Lung (tissue), 12 donors: ENCODE measurements around the gene CELF2. TPM values are rescaled to one million over a fixed set of nuclear protein-coding genes. Genes with fewer than 3 reads are reported as not detected.

Experiments
- ATAC-seq: fragments of 200-7000 bp; cut with Tn5 transposase; one replicate; pipeline ENCODE4 v1.9.1; 2020; ENCODE audit warnings: moderate number of reproducible peaks; ENCODE audit not compliant: insufficient read depth, low FRiP score
- DNase-seq, 3 donors: peaks; one replicate each; pipeline ENCODE4 v3.0.0-alpha.2; 2013 to 2017
- H3K27ac ChIP-seq, 2 donors: one replicate each; pipeline ENCODE4 v1.5.1; 2013; ENCODE audit warnings: mild to moderate bottlenecking in 2 of 2, moderate library complexity in 2 of 2, control low read depth in 1 of 2, inconsistent platforms in 1 of 2, low read depth in 1 of 2, low read length in 1 of 2
- H3K27me3 ChIP-seq, 3 donors: one replicate each; pipeline ENCODE4 v1.5.1; 2013; ENCODE audit warnings: low read length in 2 of 3; ENCODE audit not compliant: control insufficient read depth in 3 of 3, insufficient read depth in 3 of 3
- H3K36me3 ChIP-seq, 4 donors: one replicate each; pipeline ENCODE4 v1.5.1; 2013; ENCODE audit warnings: low read length in 4 of 4, mild to moderate bottlenecking in 1 of 4, moderate library complexity in 1 of 4; ENCODE audit not compliant: control insufficient read depth in 4 of 4, insufficient read depth in 4 of 4
- H3K4me1 ChIP-seq, 5 donors: one replicate each; pipeline ENCODE4 v1.5.1; 2013; ENCODE audit warnings: low read length in 5 of 5, mild to moderate bottlenecking in 2 of 5, moderate library complexity in 1 of 5; ENCODE audit not compliant: control insufficient read depth in 5 of 5, insufficient read depth in 5 of 5
- H3K4me3 ChIP-seq: one replicate; pipeline ENCODE4 v1.5.1; 2013; ENCODE audit warnings: mild to moderate bottlenecking, control low read depth, moderate library complexity
- H3K9ac ChIP-seq, 2 donors: one replicate each; pipeline ENCODE4 v1.5.1; 2013; ENCODE audit warnings: low read length in 2 of 2, control low read depth in 1 of 2; ENCODE audit not compliant: insufficient read depth in 1 of 2
- H3K9me3 ChIP-seq, 4 donors: one replicate each; pipeline ENCODE4 v1.5.1; 2013; ENCODE audit warnings: low read length in 3 of 4, mild to moderate bottlenecking in 1 of 4, moderate library complexity in 1 of 4; ENCODE audit not compliant: control insufficient read depth in 4 of 4, insufficient read depth in 3 of 4
- WGBS, 2 donors: extraction: QIAGEN DNeasy Blood & Tissue Kit; methylation state at CpG; one replicate each; pipeline ENCODE4 v1.1.7; 2013; 5-methylcytosine and 5-hydroxymethylcytosine counted together
- polyA plus RNA-seq, 2 donors: library from polyadenylated mRNA; stranded (reverse); fragments of 200-250 nt; gene quantifications; one replicate each; pipeline ENCODE4 v1.2.1, GENCODE V29; 2013
- total RNA-seq, 2 donors: library from RNA; depleted of rRNA in 1 of 2; stranded (reverse); fragments of >200 nt in 1 of 2; gene quantifications; one replicate each; pipeline ENCODE4 v1.2.1, GENCODE V29; 2014 to 2021
- TF ChIP-seq, protein P1 (sequence below): IDR thresholded peaks from 2 replicates; pipeline ENCODE4 v1.5.1; 2012; ENCODE audit warnings: mild to moderate bottlenecking; ENCODE audit errors: control extremely low read depth, extremely low read depth
- donor health status: control.
- donor health status: control.
- donor health status: Bipolar disorder and iron deficiency.
- donor health status: healthy.
- donor health status: DM: yes; HTN: yes; CAD: no.

CELF2 gene
- total and polyA plus RNA-seq, 4 donors: 13.6 to 115 (median 63.7) TPM

- WGBS, 2 donors: 28 to 50% methylated on average over 13 of the region's 13 CpGs
- ATAC-seq (no peak), DNase-seq (no peak)
- no peak overlapping the region for H3K9ac ChIP-seq
- no peaks in the 10 kb centered on the region for H3K27me3 ChIP-seq
- peaks cover 0 to 31% (median 0%) of the 10 kb centered on the region in 5 donors for H3K4me1 ChIP-seq
- TF ChIP-seq, protein P1, sequence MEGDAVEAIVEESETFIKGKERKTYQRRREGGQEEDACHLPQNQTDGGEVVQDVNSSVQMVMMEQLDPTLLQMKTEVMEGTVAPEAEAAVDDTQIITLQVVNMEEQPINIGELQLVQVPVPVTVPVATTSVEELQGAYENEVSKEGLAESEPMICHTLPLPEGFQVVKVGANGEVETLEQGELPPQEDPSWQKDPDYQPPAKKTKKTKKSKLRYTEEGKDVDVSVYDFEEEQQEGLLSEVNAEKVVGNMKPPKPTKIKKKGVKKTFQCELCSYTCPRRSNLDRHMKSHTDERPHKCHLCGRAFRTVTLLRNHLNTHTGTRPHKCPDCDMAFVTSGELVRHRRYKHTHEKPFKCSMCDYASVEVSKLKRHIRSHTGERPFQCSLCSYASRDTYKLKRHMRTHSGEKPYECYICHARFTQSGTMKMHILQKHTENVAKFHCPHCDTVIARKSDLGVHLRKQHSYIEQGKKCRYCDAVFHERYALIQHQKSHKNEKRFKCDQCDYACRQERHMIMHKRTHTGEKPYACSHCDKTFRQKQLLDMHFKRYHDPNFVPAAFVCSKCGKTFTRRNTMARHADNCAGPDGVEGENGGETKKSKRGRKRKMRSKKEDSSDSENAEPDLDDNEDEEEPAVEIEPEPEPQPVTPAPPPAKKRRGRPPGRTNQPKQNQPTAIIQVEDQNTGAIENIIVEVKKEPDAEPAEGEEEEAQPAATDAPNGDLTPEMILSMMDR: no peak
- H3K9me3 ChIP-seq: peaks cover 0 to 2% (median 0%) of the 10 kb centered on the region in 4 donors
- H3K27ac ChIP-seq: no peak overlapping the region
- no peak overlapping the region for H3K4me3 ChIP-seq
- H3K36me3 ChIP-seq: peaks cover 0 to 10% (median 2%) of the 10 kb centered on the region in 4 donors
Measured at GRCh38 chr10:11210211-11210922, 192.7 kb downstream of the CELF2 start.

- Histone ChIP-seq H3K27me3 (no peaks in the 10 kb centered on the region), H3K9me3 (peaks cover 0 to 2% (median 0%) of the 10 kb centered on the region in 4 donors), H3K9ac (no peak overlapping the region), H3K27ac (no peak overlapping the region), H3K4me3 (no peak overlapping the region), H3K36me3 (peaks cover 0 to 5% (median 2%) of the 10 kb centered on the region in 4 donors), H3K4me1 (peaks cover 0 to 31% (median 0%) of the 10 kb centered on the region in 5 donors)
- TF ChIP-seq, protein P1: no peak
- DNase-seq (no peak), ATAC-seq (no peak)
- 68 to 74% methylated on average over 7 of the region's 7 CpGs for WGBS, 2 donors
Measured at GRCh38 chr10:11212288-11213085, 194.8 kb downstream of the CELF2 start.

DNA sequence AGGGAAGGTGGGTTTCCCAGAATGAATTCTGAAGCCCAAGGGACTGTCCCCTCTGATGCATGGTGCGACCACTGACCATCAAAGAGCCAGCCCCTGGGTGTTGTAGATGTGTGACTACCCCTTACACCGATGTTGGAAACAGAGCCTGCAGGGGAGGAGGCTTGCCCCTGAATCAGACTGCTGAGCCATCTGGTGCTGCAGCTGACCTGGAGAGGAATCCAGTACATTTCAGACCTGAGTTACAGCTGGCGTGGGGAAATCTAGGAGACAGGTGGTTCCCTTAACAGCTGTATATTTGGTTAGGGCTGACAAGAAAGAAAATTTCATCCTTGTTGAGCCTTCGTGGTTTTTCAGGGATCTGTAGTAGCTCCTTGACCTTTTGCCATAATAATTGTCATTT is 195.5 kb downstream of the CELF2 start:
- H3K4me1 ChIP-seq: peaks cover 0 to 31% (median 0%) of the 10 kb centered on the region in 5 donors
- H3K27me3 ChIP-seq: no peaks in the 10 kb centered on the region
- no peak overlapping the region for H3K9ac ChIP-seq
- H3K36me3 ChIP-seq: peaks cover 0 to 5% (median 2%) of the 10 kb centered on the region in 4 donors
- peaks cover 0 to 2% (median 0%) of the 10 kb centered on the region in 4 donors for H3K9me3 ChIP-seq
- H3K4me3 ChIP-seq: no peak overlapping the region
- H3K27ac ChIP-seq: no peak overlapping the region
- TF ChIP-seq, protein P1: no peak
- WGBS, 2 donors: 67 to 79% methylated on average over 4 of the region's 4 CpGs
- no peak for ATAC-seq
- no peak for DNase-seq
